HCT116 (cell line): ENCODE data around the gene AGGF1. TPM values are rescaled to one million over a fixed set of nuclear protein-coding genes. Genes with fewer than 3 reads are reported as not detected.

Source experiments
- ATAC-seq: fragments of 200-7000 bp; cut with Tn5 transposase; 2 replicates; pipeline ENCODE4 v1.9.1; 2020; ENCODE audit warnings: mild to moderate bottlenecking, moderate library complexity
- BruUV-seq: library from RNA; stranded (reverse); fragments of 400-500 nt; replicated peaks from 2 replicates; lab custom pipeline; 2021; lab: Mats Ljungman, UMichigan
- CTCF ChIA-PET: fragments of 300-600 bp; sonication (Branson Sonifier 250); formaldehyde crosslinking; loops from one replicate; lab custom pipeline; 2021; ENCODE audit warnings: antibody characterized with exemption; lab: Charles Lee
- POLR2A ChIA-PET: fragments of 300-600, 350-600 bp; sonication (Branson Sonifier 250); formaldehyde crosslinking; loops from one replicate; lab custom pipeline; 2021; ENCODE audit warnings: antibody characterized with exemption; lab: Charles Lee
- RAD21 ChIA-PET, 2 experiments: fragments of 300-600 bp; sonication (Branson Sonifier 250); formaldehyde crosslinking; loops; one replicate each; lab custom pipeline; 2023; ENCODE audit warnings: low total read pairs in 2 of 2; ENCODE audit not compliant: uncharacterized antibody in 2 of 2, unreplicated experiment in 2 of 2, low non-redundant PET in 1 of 2; lab: Charles Lee
- DNase-seq: peaks from one replicate; pipeline ENCODE4 v3.0.0-alpha.2; 2010; ENCODE audit warnings: low read depth, low spot score
- H2AFZ ChIP-seq: fragments of 200-600 bp; shearing (Covaris generic), sonication (generic); 2 replicates; pipeline ENCODE4 v1.6.1; 2017; ENCODE audit warnings: low read depth, mixed run types, mixed read lengths, antibody characterized with exemption, low read length; ENCODE audit not compliant: poor library complexity, severe bottlenecking
- H3K27ac ChIP-seq: 2 replicates; pipeline ENCODE4 v1.5.1; 2012; ENCODE audit warnings: low read depth, low read length
- H3K27me3 ChIP-seq: fragments of 200-600 bp; sonication (generic); 2 replicates; pipeline ENCODE4 v1.6.1; 2016; ENCODE audit warnings: mixed run types, low read length, mixed read lengths; ENCODE audit not compliant: insufficient read depth
- H3K36me3 ChIP-seq, 2 experiments: fragments of 200-500 bp in 1 of 2; fragments of 200-600 bp in 1 of 2; sonication (Bioruptor generic) in 1 of 2; sonication (generic) in 1 of 2; 2 replicates each; pipeline versions ENCODE4 v1.5.1 to v1.6.1; 2014 to 2016; ENCODE audit warnings: low read length in 2 of 2, inconsistent platforms in 1 of 2, mixed read lengths in 1 of 2, mixed run types in 1 of 2; ENCODE audit not compliant: insufficient read depth in 2 of 2, control insufficient read depth in 1 of 2
- H3K4me1 ChIP-seq, 2 experiments: fragments of 200-600 bp in 1 of 2; sonication (generic) in 1 of 2; 2 replicates each; pipeline versions ENCODE4 v1.5.1 to v1.6.1; 2012 to 2017; ENCODE audit warnings: low read length in 2 of 2, inconsistent platforms in 1 of 2, mild to moderate bottlenecking in 1 of 2, mixed read lengths in 1 of 2, mixed run types in 1 of 2, moderate library complexity in 1 of 2; ENCODE audit not compliant: insufficient read depth in 2 of 2, control insufficient read depth in 1 of 2
- H3K4me2 ChIP-seq: fragments of 200-600 bp; sonication (generic); 2 replicates; pipeline ENCODE4 v1.6.1; 2017; ENCODE audit warnings: mixed run types, low read length, mixed read lengths
- H3K4me3 ChIP-seq, 2 experiments: fragments of 200-600 bp in 1 of 2; sonication (generic) in 1 of 2; replicated peaks in 1 of 2; 2 replicates each; pipeline ENCODE4 v1.5.1; 2011 to 2016; ENCODE audit warnings: low read length in 2 of 2, control low read depth in 1 of 2, low read depth in 1 of 2, mild to moderate bottlenecking in 1 of 2, mixed read lengths in 1 of 2, mixed run types in 1 of 2
- H3K79me2 ChIP-seq: fragments of 200-600 bp; sonication (generic); 2 replicates; pipeline ENCODE4 v1.6.1; 2017; ENCODE audit warnings: mild to moderate bottlenecking, mixed run types, low read length, moderate library complexity, mixed read lengths; ENCODE audit not compliant: insufficient read depth
- H3K9ac ChIP-seq: fragments of 200-600 bp; sonication (generic); 2 replicates; pipeline ENCODE4 v1.6.1; 2016; ENCODE audit warnings: low read length, mixed read lengths
- H3K9me2 ChIP-seq: fragments of 200-600 bp; sonication (generic), shearing (Covaris generic); 2 replicates; pipeline ENCODE4 v1.6.1; 2017; ENCODE audit warnings: mixed run types, mild to moderate bottlenecking, moderate library complexity; ENCODE audit not compliant: insufficient read depth
- H3K9me3 ChIP-seq, 2 experiments: fragments of 200-500 bp in 1 of 2; fragments of 200-600 bp in 1 of 2; sonication (Bioruptor generic) in 1 of 2; sonication (generic) in 1 of 2; 2 replicates each; pipeline ENCODE4 v1.6.1; 2014 to 2017; ENCODE audit warnings: low read length in 2 of 2, mixed read lengths in 2 of 2, inconsistent platforms in 1 of 2, low read depth in 1 of 2, mild to moderate bottlenecking in 1 of 2, mixed run types in 1 of 2, moderate library complexity in 1 of 2; ENCODE audit not compliant: control insufficient read depth in 1 of 2, insufficient read depth in 1 of 2
- H4K20me1 ChIP-seq: fragments of 200-600 bp; sonication (generic), shearing (Covaris generic); 2 replicates; pipeline ENCODE4 v1.6.1; 2017; ENCODE audit warnings: mixed run types, mild to moderate bottlenecking, moderate library complexity; ENCODE audit not compliant: insufficient read depth
- ATF3 ChIP-seq: IDR thresholded peaks from 2 replicates; pipeline ENCODE4 v1.6.1; 2012
- CBX3 ChIP-seq: IDR thresholded peaks from 2 replicates; pipeline ENCODE4 v1.6.1; 2012; ENCODE audit warnings: low read depth
- CEBPB ChIP-seq: IDR thresholded peaks from 2 replicates; pipeline ENCODE4 v1.6.1; 2012; ENCODE audit warnings: low read depth
- CTCF ChIP-seq, 3 experiments: fragments of 200-600 bp in 1 of 3; sonication (generic) in 1 of 3; IDR thresholded peaks in 2 of 3; conservative IDR thresholded peaks in 1 of 3; 2 replicates each; pipeline ENCODE4 v1.5.1; 2012 to 2017; ENCODE audit warnings: low read depth in 2 of 3, low read length in 2 of 3, antibody characterized with exemption in 1 of 3, borderline replicate concordance in 1 of 3, control low read depth in 1 of 3, mild to moderate bottlenecking in 1 of 3, mixed read lengths in 1 of 3, mixed run types in 1 of 3, moderate library complexity in 1 of 3; ENCODE audit not compliant: insufficient read depth in 1 of 3
- EGR1 ChIP-seq: IDR thresholded peaks from 2 replicates; pipeline ENCODE4 v1.6.1; 2012; ENCODE audit warnings: low read depth
- ELF1 ChIP-seq: IDR thresholded peaks from 2 replicates; pipeline ENCODE4 v1.6.1; 2012; ENCODE audit warnings: low read depth, borderline replicate concordance
- FOSL1 ChIP-seq: IDR thresholded peaks from 2 replicates; pipeline ENCODE4 v1.6.1; 2012; ENCODE audit warnings: low read depth
- JUND ChIP-seq: IDR thresholded peaks from 2 replicates; pipeline ENCODE4 v1.6.1; 2012
- MAX ChIP-seq: IDR thresholded peaks from 2 replicates; pipeline ENCODE4 v1.6.1; 2012
- POLR2A ChIP-seq: IDR thresholded peaks from 2 replicates; pipeline ENCODE4 v1.7.0; 2011; ENCODE audit warnings: borderline replicate concordance; ENCODE audit not compliant: insufficient read depth, insufficient read length; ENCODE audit errors: extremely low read depth
- POLR2AphosphoS5 ChIP-seq: IDR thresholded peaks from 2 replicates; pipeline ENCODE4 v1.6.1; 2011; ENCODE audit warnings: mild to moderate bottlenecking, low read depth, low read length, moderate library complexity
- SIN3A ChIP-seq: IDR thresholded peaks from 2 replicates; pipeline ENCODE4 v1.6.1; 2012; ENCODE audit warnings: low read depth
- SP1 ChIP-seq: IDR thresholded peaks from 2 replicates; pipeline ENCODE4 v1.6.1; 2012; ENCODE audit warnings: low read depth
- SRF ChIP-seq: IDR thresholded peaks from 2 replicates; pipeline ENCODE4 v1.6.1; 2012; ENCODE audit warnings: low read depth
- ZBTB33 ChIP-seq: IDR thresholded peaks from 2 replicates; pipeline ENCODE4 v1.6.1; 2011; ENCODE audit warnings: mild to moderate bottlenecking, low read length, moderate library complexity; ENCODE audit not compliant: insufficient replicate concordance; ENCODE audit errors: extremely low read depth
- ZNF274 ChIP-seq: fragments of 200-500 bp; sonication (Bioruptor generic); IDR thresholded peaks from 2 replicates; pipeline ENCODE4 v1.6.1; 2014; ENCODE audit warnings: mild to moderate bottlenecking, low read depth, low read length, inconsistent platforms
- intact Hi-C: fragments of 100-400 bp; cut with micrococcal nuclease; formaldehyde crosslinking; loops from 2 replicates; pipeline ENCODE4 v1.10.0; 2022
- total RNA-seq: library from RNA; stranded (reverse); gene quantifications from one replicate; pipeline ENCODE4 v1.2.1, GENCODE V29; 2021; ENCODE audit not compliant: unreplicated experiment

AGGF1 gene
- total RNA-seq, 1 experiment from 2014 or later: 22.2 TPM

GRCh38 chr5:77076961-77077828 is 47.0 kb downstream of the AGGF1 start:
- RAD21 ChIA-PET: no interaction called here
- H3K9ac ChIP-seq: no peak overlapping the region

More at GRCh38 chr5:77076961-77077828, 47.0 kb downstream of the AGGF1 start:
- no peaks in the 10 kb centered on the region for H3K9me3 ChIP-seq
- H3K27me3 ChIP-seq: no peaks in the 10 kb centered on the region
- no peak overlapping the region for H3K27ac ChIP-seq
- no peak overlapping the region for H2AFZ ChIP-seq
- H4K20me1 ChIP-seq: no peaks in the 10 kb centered on the region
- H3K9me2 ChIP-seq: no peaks in the 10 kb centered on the region
- intact Hi-C loops: no loop called here
- ChIA-PET POLR2A (interaction anchor here (0.7 kb wide), 1 partner anchor 10 kb away, joined by 4 read pairs; the partner anchor contains the start of gene ZBED3), CTCF (interaction anchor here (0.9 kb wide), 1 partner anchor 9 kb away, joined by 3 read pairs; no protein-coding TSS in a partner anchor)
- TF ChIP-seq ZNF274 (no peak), ELF1 (no peak), EGR1 (no peak), MAX (no peak), CEBPB (no peak), POLR2A (no peak), CTCF (IDR thresholded peaks at IDR 0.05 in 2 of 3, conservative IDR thresholded peaks at IDR 0.05 in 1 of 3; ENCODE audit: borderline replicate concordance in 1 of 3, insufficient read depth in 1 of 3, low read depth in 2 of 3, low read length in 2 of 3) (no peak), ATF3 (no peak), JUND (no peak), SIN3A (no peak), SP1 (no peak), ZBTB33 (no peak), SRF (no peak), FOSL1 (no peak), POLR2AphosphoS5 (no peak), CBX3 (no peak)
- no peak overlapping the region for H3K4me2 ChIP-seq
- H3K4me1 ChIP-seq: no peaks in the 10 kb centered on the region
- BruUV-seq: no TSS peak
- DNase-seq (no peak), ATAC-seq (no peak)
- no peak overlapping the region for H3K4me3 ChIP-seq
- H3K36me3 ChIP-seq: no peaks in the 10 kb centered on the region
- H3K79me2 ChIP-seq: no peaks in the 10 kb centered on the region
